ENCODE results near the gene HNRNPK. TPM values are rescaled to one million over a fixed set of nuclear protein-coding genes. Genes with fewer than 3 reads are reported as not detected.

The HNRNPK gene
- total RNA-seq, 1 experiment from 2014 or later = 825 TPM

GRCh38 chr9:83972286-83972685 lies 7.7 kb downstream of the HNRNPK start:
- intact Hi-C loops (cut with micrococcal nuclease) = no loop called here
- POLR2A ChIA-PET = interaction anchor here (1.2 to 1.6 kb wide), 3 partner anchors 8 to 197 kb away, joined by 3 to 10 read pairs (median 4); partner anchors contain the start of gene KIF27

GRCh38 chr9:83971485-83971884 lies 8.5 kb downstream of the HNRNPK start:
- Mint-ChIP-seq H3K27ac (ENCODE audit: low read depth, unreplicated experiment) (no peak overlapping the region), H3K36me3 (ENCODE audit: insufficient read depth, unreplicated experiment) (peaks cover 100% of the 10 kb centered on the region), H3K4me1 (ENCODE audit: insufficient read depth, unreplicated experiment) (peaks cover 35% of the 10 kb centered on the region), H3K27me3 (ENCODE audit: insufficient read depth, unreplicated experiment) (no peaks in the 10 kb centered on the region), H3K9me3 (ENCODE audit: unreplicated experiment) (no peaks in the 10 kb centered on the region), H3K4me3 (ENCODE audit: unreplicated experiment) (no peak overlapping the region)
- no peak for DNase-seq (ENCODE audit: unreplicated experiment)
- intact Hi-C loops (cut with micrococcal nuclease) = no loop called here
- no TSS peak for BruUV-seq (replicated peaks)
- TF ChIP-seq CTCF (IDR thresholded peaks at IDR 0.05; ENCODE audit: unreplicated experiment) = no peak
- ChIA-PET CTCF (no interaction called here), POLR2A (interaction anchor here (1.6 to 2.3 kb wide), 2 partner anchors 9 to 14 kb away, joined by 4 to 17 read pairs; partner anchors contain the start of genes HNRNPK and RMI1)

More at GRCh38 chr9:83972286-83972685, 7.7 kb downstream of the HNRNPK start:
- H3K27ac Mint-ChIP-seq (ENCODE audit: low read depth, unreplicated experiment) = no peak overlapping the region
- DNase-seq (ENCODE audit: unreplicated experiment) = peak; percentile 47
- no peak overlapping the region for H3K4me3 Mint-ChIP-seq (ENCODE audit: unreplicated experiment)
- TF ChIP-seq CTCF (IDR thresholded peaks at IDR 0.05; ENCODE audit: unreplicated experiment) = no peak
- H3K9me3 Mint-ChIP-seq (ENCODE audit: unreplicated experiment) = no peaks in the 10 kb centered on the region
- H3K4me1 Mint-ChIP-seq (ENCODE audit: insufficient read depth, unreplicated experiment) = peaks cover 28% of the 10 kb centered on the region
- H3K36me3 Mint-ChIP-seq (ENCODE audit: insufficient read depth, unreplicated experiment) = peaks cover 100% of the 10 kb centered on the region
- H3K27me3 Mint-ChIP-seq (ENCODE audit: insufficient read depth, unreplicated experiment) = no peaks in the 10 kb centered on the region
- CTCF ChIA-PET = interaction anchor here (0.7 to 1.1 kb wide), 2 partner anchors 51 to 289 kb away, joined by 3 read pairs; partner anchors contain the start of gene KIF27
- BruUV-seq (replicated peaks) = no TSS peak

GRCh38 chr9:83969602-83970001 lies 10.4 kb downstream of the HNRNPK start:
- CTCF ChIA-PET = interaction anchor here (1.0 to 1.2 kb wide), 2 partner anchors 9 to 291 kb away, joined by 3 read pairs; no protein-coding TSS in a partner anchor
- Mint-ChIP-seq H3K4me1 (ENCODE audit: insufficient read depth, unreplicated experiment) (peaks cover 23% of the 10 kb centered on the region), H3K4me3 (ENCODE audit: unreplicated experiment) (no peak overlapping the region)

GRCh38 chr9:83967073-83967472 lies 12.9 kb downstream of the HNRNPK start:
- Mint-ChIP-seq H3K9me3 (ENCODE audit: unreplicated experiment) (no peaks in the 10 kb centered on the region), H3K27ac (ENCODE audit: low read depth, unreplicated experiment) (no peak overlapping the region), H3K4me1 (ENCODE audit: insufficient read depth, unreplicated experiment) (peaks cover 21% of the 10 kb centered on the region), H3K27me3 (ENCODE audit: insufficient read depth, unreplicated experiment) (no peaks in the 10 kb centered on the region), H3K4me3 (ENCODE audit: unreplicated experiment) (no peak overlapping the region), H3K36me3 (ENCODE audit: insufficient read depth, unreplicated experiment) (peaks cover 82% of the 10 kb centered on the region)
- BruUV-seq (replicated peaks) = no TSS peak
- ChIA-PET POLR2A (interaction anchor here (0.6 to 1.8 kb wide), 5 partner anchors 8 to 357 kb away, joined by 3 to 7 read pairs (median 5); partner anchors contain the start of genes HNRNPK and RMI1), CTCF (no interaction called here)
- intact Hi-C loops (cut with micrococcal nuclease) = no loop called here
- no peak for DNase-seq (ENCODE audit: unreplicated experiment)
- no peak for TF ChIP-seq CTCF (IDR thresholded peaks at IDR 0.05; ENCODE audit: unreplicated experiment)

More at GRCh38 chr9:83969602-83970001, 10.4 kb downstream of the HNRNPK start:
- POLR2A ChIA-PET = interaction anchor here (1.2 to 2.3 kb wide), 2 partner anchors 9 to 11 kb away, joined by 6 to 17 read pairs; partner anchors contain the start of genes HNRNPK and RMI1
- no peak for DNase-seq (ENCODE audit: unreplicated experiment)
- no peak for TF ChIP-seq CTCF (IDR thresholded peaks at IDR 0.05; ENCODE audit: unreplicated experiment)
- Mint-ChIP-seq H3K27ac (ENCODE audit: low read depth, unreplicated experiment) (no peak overlapping the region), H3K36me3 (ENCODE audit: insufficient read depth, unreplicated experiment) (peaks cover 100% of the 10 kb centered on the region), H3K27me3 (ENCODE audit: insufficient read depth, unreplicated experiment) (no peaks in the 10 kb centered on the region), H3K9me3 (ENCODE audit: unreplicated experiment) (no peaks in the 10 kb centered on the region)
- intact Hi-C loops (cut with micrococcal nuclease) = no loop called here
- BruUV-seq (replicated peaks) = no TSS peak

Data from MCF 10A (cell line).